DMS153 (cell line): ENCODE results near the gene TNIK.

Source experiments
- DNase-seq: peaks from one replicate; lab custom pipeline; 2025; lab: John Stamatoyannopoulos, UW

Gene TNIK

DNA sequence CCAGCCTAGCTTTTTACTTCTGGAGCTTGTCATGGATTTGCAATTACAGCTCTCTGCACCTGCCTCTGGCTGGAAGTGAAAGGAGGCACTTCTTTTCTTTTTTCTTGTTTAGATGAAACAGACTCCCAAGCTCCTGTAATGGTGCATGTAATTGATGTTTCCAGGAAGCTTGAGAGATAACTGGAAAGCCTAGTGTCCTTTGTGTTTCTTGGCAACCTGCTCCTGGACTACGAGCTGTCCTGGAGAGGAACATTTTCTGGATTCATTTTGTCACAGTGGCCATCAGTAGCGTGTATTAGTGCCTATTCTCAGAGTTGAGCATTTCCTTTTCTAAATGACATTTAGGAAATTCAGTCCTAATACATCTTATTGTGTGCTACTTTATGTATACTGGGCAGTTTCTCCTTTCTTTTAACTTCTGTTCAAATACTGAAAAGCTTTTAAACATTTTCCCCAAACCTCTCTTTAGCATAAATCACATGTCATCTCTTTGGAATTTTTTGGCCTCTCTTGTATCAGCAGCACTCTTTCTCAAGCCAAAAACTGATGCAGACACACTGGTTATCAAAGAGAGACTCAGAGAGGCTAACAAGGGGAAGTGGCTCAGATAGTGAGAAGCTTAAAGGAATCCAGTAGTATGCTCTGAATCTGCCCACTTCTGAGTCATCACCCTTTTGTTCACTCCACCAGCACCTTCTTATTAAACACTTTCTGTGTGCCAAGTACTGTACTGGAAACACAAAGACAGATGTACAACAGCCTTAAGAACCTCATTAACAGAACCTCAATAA is 371.0 kb downstream of the TNIK start:
- DNase-seq = peak; percentile 32

- no peak for DNase-seq
These were observed 371.7 kb downstream of the TNIK start for GRCh38 chr3:171088496-171088895.

DNA sequence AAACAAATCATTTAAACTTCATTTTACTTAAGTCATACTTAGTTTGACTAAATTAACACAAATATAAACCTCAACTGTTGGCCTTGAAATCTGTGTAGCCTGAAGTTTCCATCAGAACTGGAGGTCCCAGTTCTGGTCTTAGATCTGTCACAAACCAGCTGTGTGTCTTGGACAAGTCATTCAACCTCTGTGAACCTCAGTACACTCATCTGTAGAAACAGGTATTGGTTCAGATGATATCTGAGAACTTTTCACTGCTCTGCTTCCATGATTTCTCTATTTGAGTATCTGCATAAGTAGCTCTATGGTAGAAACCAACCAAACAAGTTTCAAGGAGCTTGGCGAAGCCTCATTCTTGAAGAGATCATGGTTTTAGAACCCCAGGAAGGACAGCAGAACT is 373.3 kb downstream of the TNIK start:
- DNase-seq = no peak

GRCh38 chr3:171077261-171077660 is 382.9 kb downstream of the TNIK start:
- DNase-seq = no peak

GRCh38 chr3:171072432-171072831 is 387.8 kb downstream of the TNIK start:
- DNase-seq = no peak

DNA sequence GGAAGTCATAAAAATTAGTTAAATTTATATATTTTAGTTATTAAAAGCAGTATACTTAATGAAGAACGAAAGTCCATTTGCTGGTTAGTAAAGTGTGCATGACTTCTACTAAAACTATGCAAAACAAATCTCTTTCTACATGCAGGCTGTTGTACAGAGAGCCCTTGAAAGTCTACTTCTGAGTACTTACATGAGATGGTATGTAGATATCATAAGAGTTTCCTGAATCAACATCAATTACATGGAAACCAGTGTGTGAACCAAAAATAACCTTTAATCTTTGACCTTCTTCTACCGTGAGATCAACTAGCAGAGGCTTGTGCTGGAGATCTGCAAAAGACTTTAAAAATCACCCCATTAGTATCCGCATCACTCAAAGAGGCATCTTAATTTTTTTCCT is 391.5 kb downstream of the TNIK start:
- no peak for DNase-seq

- DNase-seq = no peak
These were observed 394.0 kb downstream of the TNIK start for GRCh38 chr3:171066206-171066605.

DNA sequence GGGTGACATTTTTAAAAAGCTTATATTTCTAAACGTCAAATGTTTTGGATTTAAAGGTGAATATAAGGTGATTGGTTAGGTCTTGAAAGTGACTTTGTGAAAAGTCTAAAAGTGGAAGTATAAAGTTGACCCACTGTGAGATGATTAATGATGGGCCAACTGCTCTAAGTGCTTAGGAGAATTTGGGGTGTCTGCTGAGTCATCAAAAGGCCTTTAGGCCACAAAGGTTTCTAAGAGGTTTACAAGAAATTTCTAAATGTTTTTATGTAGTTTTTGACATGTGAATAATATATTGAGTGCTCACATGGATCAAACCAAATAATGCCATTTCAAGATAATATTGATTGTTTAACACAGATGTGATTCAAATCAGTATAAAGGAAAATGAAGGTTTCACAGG is 394.5 kb downstream of the TNIK start:
- no peak for DNase-seq

GRCh38 chr3:171064461-171064860 is 395.7 kb downstream of the TNIK start:
- no peak for DNase-seq

- DNase-seq = no peak
These were observed 398.5 kb downstream of the TNIK start for GRCh38 chr3:171061749-171062148.

DNA sequence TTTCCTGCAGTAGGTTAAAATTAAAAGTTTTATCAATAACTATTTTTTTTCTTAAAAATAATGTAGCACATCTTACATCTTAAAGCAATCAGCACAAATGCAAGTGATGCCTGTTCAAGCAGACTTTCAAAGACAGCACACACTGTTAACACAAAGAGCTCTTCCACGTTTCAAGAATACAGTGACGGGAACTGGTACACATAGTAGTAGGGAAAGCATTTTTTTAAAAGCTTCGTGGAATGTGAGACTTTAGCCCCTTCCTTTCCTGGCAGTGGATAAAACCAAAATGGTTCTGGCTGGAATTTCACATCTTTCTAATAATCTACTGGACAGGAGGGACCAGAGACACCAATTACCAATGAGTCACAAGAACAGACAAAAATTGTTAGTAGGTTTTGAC is 400.2 kb downstream of the TNIK start:
- DNase-seq = no peak

DNA sequence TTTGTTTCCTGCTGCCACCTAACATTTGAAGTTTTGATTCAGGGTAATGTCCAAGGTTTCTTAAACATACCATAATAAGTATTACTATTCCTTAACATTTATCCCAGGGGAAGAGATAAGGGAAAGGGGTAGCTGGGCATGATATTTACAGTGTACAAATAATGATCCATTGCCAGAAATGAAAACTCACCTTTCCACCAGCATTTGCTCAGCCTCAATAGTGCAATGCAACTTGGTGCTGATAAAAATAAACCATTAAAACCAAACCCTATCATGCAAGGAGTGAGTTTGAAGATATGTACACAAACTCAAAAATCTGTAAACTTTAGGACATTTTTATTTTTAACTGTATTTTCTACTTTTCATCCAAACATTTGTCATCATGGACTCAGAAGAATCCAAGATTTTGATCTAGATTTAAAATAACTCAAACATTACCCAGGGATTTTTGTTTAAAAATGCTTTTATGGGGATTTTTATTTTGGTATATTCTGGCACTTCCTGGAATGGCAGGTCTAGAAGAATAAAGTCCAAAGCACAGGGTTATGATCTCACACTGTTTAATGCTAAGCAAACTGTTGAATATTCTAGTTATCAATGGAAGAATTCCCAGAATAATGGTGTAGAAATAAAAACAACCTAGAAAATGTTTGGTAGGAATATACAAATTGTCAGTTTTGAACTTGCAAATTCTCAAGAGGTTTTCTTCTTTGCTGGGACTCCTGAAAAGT is 401.2 kb downstream of the TNIK start:
- no peak for DNase-seq

- no peak for DNase-seq
These were observed 402.1 kb downstream of the TNIK start for GRCh38 chr3:171058058-171058457.

DNA sequence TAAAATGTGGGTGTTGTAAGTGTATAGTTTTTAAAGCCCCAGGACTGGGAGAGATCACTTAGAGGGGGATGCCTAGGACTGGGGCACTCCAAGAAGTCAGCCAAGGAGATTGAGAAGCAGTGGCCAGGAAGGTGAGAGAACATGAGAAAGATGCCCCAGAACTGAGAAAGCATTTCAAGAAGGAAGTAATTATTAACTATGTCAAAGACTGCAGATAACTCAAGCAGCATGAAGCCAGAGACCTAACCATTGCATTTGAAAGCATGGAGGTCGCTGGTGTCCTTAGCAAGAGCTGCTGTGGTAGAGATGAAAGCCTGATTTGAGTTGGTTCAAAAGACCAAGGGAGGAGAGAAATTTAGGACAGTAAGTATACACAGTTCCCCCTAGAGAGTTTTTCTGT is 403.1 kb downstream of the TNIK start:
- DNase-seq = no peak

DNA sequence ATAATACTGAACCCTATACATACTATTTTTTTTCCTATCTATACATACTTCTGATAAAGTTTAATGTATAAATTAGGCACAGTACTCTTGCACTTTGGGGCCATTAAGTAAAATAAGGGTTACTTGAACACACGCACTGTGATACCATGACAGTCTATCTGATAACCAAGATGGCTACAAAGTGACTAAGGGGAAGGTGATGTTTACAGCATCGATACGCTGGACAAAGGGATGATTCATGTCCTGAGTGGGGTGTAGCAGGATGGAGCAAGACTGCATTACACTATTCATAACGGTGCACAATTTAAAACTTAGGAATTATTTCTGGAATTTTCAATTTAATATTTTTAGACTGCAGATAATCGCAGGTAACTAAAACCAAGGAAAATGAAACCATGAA is 403.7 kb downstream of the TNIK start:
- no peak for DNase-seq

- no peak for DNase-seq
These were observed 404.6 kb downstream of the TNIK start for GRCh38 chr3:171055336-171056178.

DNA sequence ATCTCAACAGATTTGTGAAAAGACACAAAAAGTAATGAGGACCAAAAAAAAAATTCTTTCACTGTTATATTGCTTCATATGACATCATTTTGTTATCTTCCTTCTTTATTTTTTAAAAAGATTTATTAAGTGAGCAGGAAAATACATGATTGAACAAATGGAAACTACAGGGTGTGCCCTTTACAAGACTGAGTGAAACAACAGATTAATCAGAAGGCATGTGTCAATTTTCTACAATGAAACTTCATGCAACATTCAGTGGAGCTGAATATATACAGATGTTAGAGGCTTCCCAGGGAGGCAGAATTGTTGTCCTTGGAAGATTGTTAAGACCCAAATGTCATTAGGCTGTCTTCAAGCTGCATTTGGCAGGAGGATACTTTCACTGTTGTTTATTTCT is 405.3 kb downstream of the TNIK start:
- DNase-seq = no peak

DNA sequence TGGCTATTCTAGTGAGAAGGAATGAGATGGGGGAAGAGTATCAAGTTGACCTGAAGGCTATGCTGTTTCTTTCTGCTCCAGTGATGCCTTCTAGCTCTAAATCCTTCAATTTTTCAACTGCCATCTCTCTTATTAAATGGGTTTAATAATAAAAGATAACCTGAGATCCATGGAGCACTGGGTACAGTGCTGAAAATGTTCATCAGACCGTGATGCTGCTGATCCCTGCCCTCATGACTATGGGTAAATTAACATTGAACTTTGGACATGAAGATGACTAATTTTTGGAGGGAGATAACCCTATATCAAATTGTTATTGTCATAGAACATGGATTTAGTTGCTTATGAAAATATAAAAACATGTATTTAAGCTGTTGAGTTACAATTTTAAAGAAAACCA is 406.0 kb downstream of the TNIK start:
- DNase-seq = no peak

- peak; percentile 14 for DNase-seq
These were observed 410.3 kb downstream of the TNIK start for GRCh38 chr3:171049861-171050444.

GRCh38 chr3:171046760-171047159 is 413.4 kb downstream of the TNIK start:
- no peak for DNase-seq

GRCh38 chr3:171044835-171045793 is 415.1 kb downstream of the TNIK start:
- DNase-seq = no peak
